DND-41 (cell line): ENCODE measurements around the gene INF2.

ENCODE experiments used
- ATAC-seq: fragments of 200-7000 bp; cut with Tn5 transposase; 3 replicates; pipeline ENCODE4 v1.9.1; 2021; ENCODE audit warnings: low read depth; ENCODE audit not compliant: insufficient read depth
- DNase-seq: peaks from one replicate; pipeline ENCODE4 v3.0.0-alpha.2; 2020
- H2AFZ ChIP-seq: 2 replicates; pipeline ENCODE4 v1.6.0; 2012; ENCODE audit warnings: low read depth, low read length
- H3K27ac ChIP-seq: 2 replicates; pipeline ENCODE4 v1.5.1; 2012; ENCODE audit warnings: low read length, inconsistent platforms
- H3K27me3 ChIP-seq: fragments of 200-600 bp; sonication (generic); 2 replicates; pipeline ENCODE4 v1.6.0; 2012; ENCODE audit warnings: low read length, mild to moderate bottlenecking, inconsistent platforms; ENCODE audit not compliant: insufficient read depth, poor library complexity
- H3K36me3 ChIP-seq: 2 replicates; pipeline ENCODE4 v1.5.1; 2012; ENCODE audit warnings: low read length, inconsistent platforms; ENCODE audit not compliant: insufficient read depth
- H3K4me1 ChIP-seq: 2 replicates; pipeline ENCODE4 v1.5.1; 2012; ENCODE audit warnings: mild to moderate bottlenecking, low read length; ENCODE audit not compliant: insufficient read depth
- H3K4me2 ChIP-seq: 2 replicates; pipeline ENCODE4 v1.6.0; 2012; ENCODE audit warnings: mild to moderate bottlenecking, moderate library complexity, low read length, inconsistent platforms; ENCODE audit not compliant: insufficient read depth
- H3K4me3 ChIP-seq, 2 experiments: fragments of 200-600 bp in 1 of 2; shearing (Covaris generic) in 1 of 2; 2 replicates each; pipeline ENCODE4 v1.5.1; 2012 to 2016; ENCODE audit warnings: inconsistent platforms in 2 of 2, low read length in 2 of 2, mild to moderate bottlenecking in 2 of 2, low read depth in 1 of 2, moderate library complexity in 1 of 2
- H3K79me2 ChIP-seq: 2 replicates; pipeline ENCODE4 v1.6.0; 2012; ENCODE audit warnings: low read length, inconsistent platforms; ENCODE audit not compliant: insufficient read depth
- H3K9ac ChIP-seq: 2 replicates; pipeline ENCODE4 v1.6.0; 2012; ENCODE audit warnings: low read depth, mild to moderate bottlenecking, inconsistent platforms, low read length, moderate library complexity
- H3K9me3 ChIP-seq: 2 replicates; pipeline ENCODE4 v1.5.1; 2012; ENCODE audit warnings: low read length, moderate library complexity, mild to moderate bottlenecking, inconsistent platforms; ENCODE audit not compliant: insufficient read depth, severe bottlenecking
- H4K20me1 ChIP-seq: 2 replicates; pipeline ENCODE4 v1.6.0; 2012; ENCODE audit warnings: low read length; ENCODE audit not compliant: insufficient read depth
- EZH2 ChIP-seq: IDR thresholded peaks from 3 replicates; pipeline ENCODE4 v1.6.1; 2012; ENCODE audit warnings: borderline replicate concordance, low read depth, mild to moderate bottlenecking, moderate library complexity, low read length, inconsistent platforms; ENCODE audit not compliant: severe bottlenecking
- TF ChIP-seq, protein P1 (sequence below): IDR thresholded peaks from 2 replicates; pipeline ENCODE4 v1.5.1; 2012; ENCODE audit warnings: borderline replicate concordance, low read length, moderate library complexity, mild to moderate bottlenecking; ENCODE audit not compliant: poor library complexity, severe bottlenecking; ENCODE audit errors: extremely low read depth

Gene INF2

DNA sequence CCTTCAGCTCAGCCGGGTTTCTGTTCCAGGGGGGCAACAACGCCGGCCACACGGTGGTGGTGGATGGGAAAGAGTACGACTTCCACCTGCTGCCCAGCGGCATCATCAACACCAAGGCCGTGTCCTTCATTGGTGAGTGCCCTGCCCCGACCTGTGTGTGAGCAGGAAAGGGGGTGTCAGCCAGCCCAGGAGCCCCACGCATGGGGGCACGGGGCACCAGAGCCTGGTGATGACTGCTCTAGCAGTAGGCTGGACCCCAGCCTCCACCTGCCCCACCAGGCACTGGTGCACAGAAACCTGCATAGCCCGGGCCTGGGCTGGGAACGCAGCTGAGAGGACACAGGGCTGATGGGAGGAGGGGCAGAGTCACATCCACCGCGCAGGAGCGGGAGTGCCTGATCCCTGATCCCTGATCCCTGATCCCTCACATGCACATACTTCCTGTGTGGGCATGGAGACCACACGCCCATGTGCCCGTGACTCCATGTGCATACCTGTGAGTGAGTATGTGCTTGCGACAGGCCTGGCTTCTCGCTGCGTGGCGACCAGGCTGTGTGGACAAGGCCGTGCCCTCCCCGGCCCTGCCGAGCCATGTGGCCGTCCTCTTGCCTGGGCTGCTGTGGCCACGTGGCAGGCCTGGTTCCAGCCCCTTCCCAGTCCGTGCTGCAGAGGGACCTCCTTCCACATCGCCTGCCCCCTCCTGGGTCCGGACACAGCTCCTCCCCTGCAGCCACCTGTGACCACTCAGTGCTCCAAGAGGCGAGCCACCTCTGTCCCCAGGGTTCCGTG lies 45.8 kb downstream of the INF2 start:
- Histone ChIP-seq H3K9me3 (no peaks in the 10 kb centered on the region), H3K4me1 (no peaks in the 10 kb centered on the region), H3K4me2 (no peak overlapping the region), H4K20me1 (no peaks in the 10 kb centered on the region; the same call in 1 of the 2 replicates), H3K27me3 (no peaks in the 10 kb centered on the region), H2AFZ (no peak overlapping the region), H3K4me3 (no peak overlapping the region), H3K79me2 (no peaks in the 10 kb centered on the region), H3K27ac (no peak overlapping the region), H3K36me3 (no peaks in the 10 kb centered on the region), H3K9ac (no peak overlapping the region)
- TF ChIP-seq EZH2: no peak
- TF ChIP-seq, protein P1, sequence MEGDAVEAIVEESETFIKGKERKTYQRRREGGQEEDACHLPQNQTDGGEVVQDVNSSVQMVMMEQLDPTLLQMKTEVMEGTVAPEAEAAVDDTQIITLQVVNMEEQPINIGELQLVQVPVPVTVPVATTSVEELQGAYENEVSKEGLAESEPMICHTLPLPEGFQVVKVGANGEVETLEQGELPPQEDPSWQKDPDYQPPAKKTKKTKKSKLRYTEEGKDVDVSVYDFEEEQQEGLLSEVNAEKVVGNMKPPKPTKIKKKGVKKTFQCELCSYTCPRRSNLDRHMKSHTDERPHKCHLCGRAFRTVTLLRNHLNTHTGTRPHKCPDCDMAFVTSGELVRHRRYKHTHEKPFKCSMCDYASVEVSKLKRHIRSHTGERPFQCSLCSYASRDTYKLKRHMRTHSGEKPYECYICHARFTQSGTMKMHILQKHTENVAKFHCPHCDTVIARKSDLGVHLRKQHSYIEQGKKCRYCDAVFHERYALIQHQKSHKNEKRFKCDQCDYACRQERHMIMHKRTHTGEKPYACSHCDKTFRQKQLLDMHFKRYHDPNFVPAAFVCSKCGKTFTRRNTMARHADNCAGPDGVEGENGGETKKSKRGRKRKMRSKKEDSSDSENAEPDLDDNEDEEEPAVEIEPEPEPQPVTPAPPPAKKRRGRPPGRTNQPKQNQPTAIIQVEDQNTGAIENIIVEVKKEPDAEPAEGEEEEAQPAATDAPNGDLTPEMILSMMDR: no peak
- DNase-seq (no peak), ATAC-seq (no peak)

DNA sequence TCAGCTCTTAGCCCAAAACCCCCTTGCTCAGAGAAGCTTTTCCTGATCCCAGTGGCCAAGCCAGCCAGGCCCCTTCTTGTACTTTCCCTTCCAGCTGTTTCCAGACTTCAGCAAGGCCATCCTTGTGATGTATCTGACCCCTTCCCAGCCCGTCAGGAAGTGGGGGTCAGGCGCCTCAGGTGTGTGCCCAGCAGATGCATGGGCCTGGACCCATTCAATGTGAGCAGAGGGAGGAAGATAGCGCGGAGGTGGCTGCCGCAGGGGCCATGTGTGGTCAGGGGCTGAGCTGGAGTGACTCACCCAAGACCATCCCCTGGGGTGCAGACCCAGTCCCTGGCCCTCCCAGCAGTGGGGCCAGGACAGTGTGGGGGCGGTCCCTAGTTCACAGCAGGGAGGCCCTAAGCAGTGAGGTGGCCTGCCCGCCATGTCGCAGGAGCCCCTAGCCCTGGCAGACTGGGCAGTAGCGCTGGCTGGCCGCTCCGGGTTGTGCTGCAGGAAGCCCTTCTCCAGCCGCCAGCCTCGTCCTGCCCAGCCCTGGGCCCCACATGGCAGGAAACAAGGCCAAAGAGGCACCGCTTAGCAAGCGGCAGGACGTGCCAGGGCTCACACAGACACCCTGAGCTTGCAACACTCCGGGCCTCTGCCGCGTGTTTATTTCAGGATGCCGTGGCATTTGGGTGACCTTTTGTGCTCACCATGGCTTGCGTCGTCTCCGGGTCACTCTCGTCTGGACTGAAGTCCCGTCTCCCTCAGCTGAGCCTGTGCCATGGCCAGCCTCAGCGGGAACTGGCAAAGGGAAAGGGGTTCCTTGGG lies 46.6 kb downstream of the INF2 start:
- no peaks in the 10 kb centered on the region for H3K36me3 ChIP-seq
- no peaks in the 10 kb centered on the region for H3K9me3 ChIP-seq
- no peaks in the 10 kb centered on the region for H3K79me2 ChIP-seq
- no peak overlapping the region for H3K4me2 ChIP-seq
- H3K4me1 ChIP-seq: no peaks in the 10 kb centered on the region
- no peak overlapping the region for H2AFZ ChIP-seq
- no peaks in the 10 kb centered on the region; the same call in 1 of the 2 replicates for H4K20me1 ChIP-seq
- H3K4me3 ChIP-seq: no peak overlapping the region
- TF ChIP-seq, protein P1: no peak
- no peak overlapping the region for H3K9ac ChIP-seq
- H3K27ac ChIP-seq: no peak overlapping the region
- H3K27me3 ChIP-seq: no peaks in the 10 kb centered on the region
- DNase-seq: no peak
- ATAC-seq: no peak

DNA sequence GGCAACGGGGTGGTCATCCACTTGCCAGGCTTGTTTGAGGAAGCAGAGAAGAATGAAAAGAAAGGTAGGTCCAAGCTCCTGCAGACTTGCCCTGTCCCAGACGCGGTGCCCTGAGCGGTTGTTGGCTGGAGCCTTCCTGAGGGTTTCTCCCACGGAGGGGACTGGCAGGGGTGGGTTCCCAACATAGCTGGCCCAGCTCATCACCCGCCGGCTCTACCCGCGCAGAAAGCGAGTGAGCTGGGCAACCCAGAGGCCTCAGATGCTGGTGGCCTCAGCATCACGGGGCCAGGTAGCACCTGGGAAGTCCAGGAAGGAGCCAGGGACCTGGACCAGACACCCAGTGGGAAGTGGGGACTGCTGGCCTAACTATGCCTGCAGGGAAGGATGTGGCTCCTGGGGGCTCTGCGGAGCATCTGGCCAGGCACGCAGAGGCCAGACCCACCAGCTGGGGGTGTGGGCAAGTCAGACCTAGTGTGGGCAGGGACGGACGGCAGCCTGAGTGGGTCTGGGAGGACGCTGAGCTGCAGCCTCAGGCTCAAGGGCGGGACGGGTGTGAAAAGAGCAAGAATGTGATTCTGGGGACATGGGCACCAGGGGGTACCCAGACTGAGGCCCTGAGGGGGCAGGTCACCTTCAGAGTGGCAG lies 49.1 kb downstream of the INF2 start:
- Histone ChIP-seq H3K9ac (no peak overlapping the region), H4K20me1 (peaks cover 3% of the 10 kb centered on the region; the same call in 1 of the 2 replicates), H3K79me2 (no peaks in the 10 kb centered on the region), H3K36me3 (no peaks in the 10 kb centered on the region), H2AFZ (no peak overlapping the region), H3K4me1 (no peaks in the 10 kb centered on the region), H3K27ac (no peak overlapping the region), H3K4me3 (no peak overlapping the region), H3K9me3 (no peaks in the 10 kb centered on the region), H3K27me3 (no peaks in the 10 kb centered on the region), H3K4me2 (no peak overlapping the region)
- no peak for ATAC-seq
- no peak for TF ChIP-seq EZH2
- TF ChIP-seq, protein P1: no peak
- DNase-seq: no peak
